NCI-H2029 treated with DMSO at 0.1 percent for 48 hours (cell line): ENCODE measurements around the gene CCDC148.
"Not testable (repeated sequence)": the region's sequence is repeated elsewhere in the genome, so short reads cannot be mapped to it uniquely, and the experiment has no call there.

ENCODE experiments used
- DNase-seq: peaks from one replicate; lab custom pipeline; 2025; lab: John Stamatoyannopoulos, UW

CCDC148 gene

DNA sequence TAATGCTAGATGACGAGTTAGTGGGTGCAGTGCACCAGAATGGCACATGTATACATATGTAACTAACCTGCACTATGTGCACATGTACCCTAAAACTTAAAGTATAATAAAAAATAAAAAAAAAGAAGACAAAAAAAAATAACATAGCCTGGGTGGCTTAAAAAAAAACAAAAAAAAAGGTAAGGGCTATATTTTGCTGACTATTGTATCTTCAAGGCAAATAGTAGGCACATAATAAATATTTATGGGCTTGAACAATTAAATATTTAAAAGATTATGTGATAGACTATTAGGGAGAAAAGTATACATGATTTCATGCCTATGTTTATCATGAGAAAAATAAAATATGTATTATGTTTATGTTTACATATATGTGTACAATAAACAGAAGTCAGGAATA is 99.4 kb downstream of the CCDC148 start:
- no peak for DNase-seq

DNA sequence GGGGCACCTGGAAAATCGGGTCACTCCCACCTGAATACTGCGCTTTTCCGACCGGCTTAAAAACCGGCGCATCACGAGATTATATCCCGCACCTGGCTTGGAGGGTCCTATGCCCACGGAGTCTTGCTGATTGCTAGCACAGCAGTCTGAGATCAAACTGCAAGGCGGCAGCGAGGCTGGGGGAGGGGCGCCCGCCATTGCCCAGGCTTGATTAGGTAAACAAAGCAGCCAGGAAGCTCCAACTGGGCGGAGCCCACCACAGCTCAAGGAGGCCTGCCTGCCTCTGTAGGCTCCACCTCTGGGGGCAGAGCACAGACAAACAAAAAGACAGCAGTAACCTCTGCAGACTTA is 105.1 kb downstream of the CCDC148 start:
- DNase-seq = not testable (repeated sequence)

DNA sequence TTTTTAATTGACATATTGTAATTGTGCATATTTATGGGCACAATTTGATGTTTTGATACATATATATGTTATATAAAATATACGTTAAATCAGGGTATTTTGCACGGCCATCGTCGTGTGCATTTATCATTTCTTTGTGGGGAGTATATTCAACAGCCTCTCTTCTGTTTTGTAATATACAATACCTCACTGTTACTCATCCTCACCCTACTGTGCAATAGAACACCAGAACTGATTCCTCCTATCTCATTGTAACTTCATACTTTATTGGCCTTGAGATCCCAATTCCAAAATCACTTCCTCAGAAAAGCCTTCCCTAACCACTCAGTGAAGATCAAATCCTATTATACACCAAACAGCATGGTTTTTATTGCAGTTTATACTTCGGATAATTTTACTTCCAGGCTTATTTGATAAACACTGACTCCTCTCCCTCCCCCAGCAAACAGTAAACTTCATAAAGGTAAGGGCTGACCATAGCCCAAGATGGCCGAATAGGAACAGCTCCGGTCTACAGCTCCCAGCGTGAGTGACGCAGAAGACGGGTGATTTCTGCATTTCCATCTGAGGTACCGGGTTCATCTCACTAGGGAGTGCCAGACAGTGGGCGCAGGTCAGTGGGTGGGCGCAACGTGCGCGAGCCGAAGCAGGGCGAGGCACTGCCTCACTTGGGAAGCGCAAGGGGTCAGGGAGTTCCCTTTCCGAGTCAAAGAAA is 105.6 kb downstream of the CCDC148 start:
- DNase-seq = not testable (repeated sequence)

DNA sequence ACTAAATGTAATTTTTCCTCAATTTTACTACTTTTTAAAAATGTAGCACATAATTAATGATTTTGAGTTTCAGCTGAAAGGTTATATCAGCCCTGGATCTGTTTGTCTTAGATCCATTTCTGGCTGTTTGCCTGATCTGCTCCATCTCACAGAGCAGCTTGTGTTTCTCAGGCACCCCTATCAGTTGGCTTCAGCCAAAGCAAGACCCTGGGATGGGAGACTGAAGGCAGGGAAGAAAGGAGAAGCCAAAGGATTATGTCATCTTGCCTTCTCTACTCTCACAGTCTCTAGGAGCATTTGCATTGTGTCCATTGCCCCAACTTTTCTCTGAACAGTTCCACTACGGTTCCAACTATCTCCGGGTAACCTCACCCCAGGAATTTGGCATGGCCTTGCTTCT is 110.5 kb downstream of the CCDC148 start:
- DNase-seq = no peak

DNA sequence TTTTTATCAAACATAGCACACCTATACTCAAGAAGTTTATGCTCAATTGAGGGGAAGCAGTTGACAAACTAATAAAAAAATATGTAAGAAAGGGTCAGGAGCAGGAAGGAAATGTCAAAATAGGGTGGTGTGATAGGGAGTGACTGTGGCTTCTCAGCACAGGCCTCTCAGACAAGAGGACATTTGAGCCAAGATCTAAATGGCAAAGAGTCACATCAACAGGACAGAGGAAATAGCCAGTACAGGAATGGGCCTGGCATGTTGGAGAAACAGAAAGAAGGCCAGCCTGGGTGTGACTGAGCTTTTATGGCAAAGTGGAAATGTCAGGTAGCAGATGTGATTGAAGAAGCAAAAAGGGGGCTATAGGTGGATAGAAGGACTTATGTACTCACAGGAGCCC is 117.0 kb downstream of the CCDC148 start:
- no peak for DNase-seq

DNA sequence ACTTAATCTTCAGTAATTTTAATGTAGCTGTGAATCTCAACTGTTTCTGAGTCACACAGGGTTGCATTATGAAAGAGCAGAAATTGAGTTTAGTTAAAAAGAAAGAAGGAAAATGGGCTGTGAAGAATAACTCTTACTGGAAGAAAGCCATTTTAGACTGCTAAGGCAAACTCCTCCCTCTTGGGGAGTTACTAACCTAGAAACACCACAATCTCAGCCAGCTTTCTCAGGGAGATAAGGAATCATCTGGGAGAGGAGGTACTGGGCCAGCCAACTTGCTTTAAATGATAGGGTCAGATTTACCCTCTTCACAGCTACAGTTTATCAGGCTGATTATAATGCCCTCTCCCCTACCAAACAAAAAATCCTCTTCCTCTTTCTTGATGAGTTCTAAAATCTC is 119.5 kb downstream of the CCDC148 start:
- DNase-seq = no peak

DNA sequence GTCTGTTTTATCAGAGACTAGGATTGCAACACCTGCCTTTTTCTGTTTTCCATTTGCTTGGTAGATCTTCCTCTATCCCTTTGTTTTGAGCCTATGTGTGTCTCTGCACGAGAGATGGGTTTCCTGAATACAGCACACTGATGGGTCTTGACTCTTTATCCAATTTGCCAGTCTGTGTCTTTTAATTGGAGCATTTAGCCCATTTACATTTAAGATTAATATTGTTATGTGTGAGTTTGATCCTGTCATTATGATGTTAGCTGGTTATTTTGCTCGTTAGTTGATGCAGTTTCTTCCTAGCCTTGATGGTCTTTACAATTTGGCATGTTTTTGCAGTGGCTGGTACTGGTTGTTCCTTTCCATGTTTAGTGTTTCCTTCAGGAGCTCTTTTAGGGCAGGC is 124.8 kb downstream of the CCDC148 start:
- not testable (repeated sequence) for DNase-seq

DNA sequence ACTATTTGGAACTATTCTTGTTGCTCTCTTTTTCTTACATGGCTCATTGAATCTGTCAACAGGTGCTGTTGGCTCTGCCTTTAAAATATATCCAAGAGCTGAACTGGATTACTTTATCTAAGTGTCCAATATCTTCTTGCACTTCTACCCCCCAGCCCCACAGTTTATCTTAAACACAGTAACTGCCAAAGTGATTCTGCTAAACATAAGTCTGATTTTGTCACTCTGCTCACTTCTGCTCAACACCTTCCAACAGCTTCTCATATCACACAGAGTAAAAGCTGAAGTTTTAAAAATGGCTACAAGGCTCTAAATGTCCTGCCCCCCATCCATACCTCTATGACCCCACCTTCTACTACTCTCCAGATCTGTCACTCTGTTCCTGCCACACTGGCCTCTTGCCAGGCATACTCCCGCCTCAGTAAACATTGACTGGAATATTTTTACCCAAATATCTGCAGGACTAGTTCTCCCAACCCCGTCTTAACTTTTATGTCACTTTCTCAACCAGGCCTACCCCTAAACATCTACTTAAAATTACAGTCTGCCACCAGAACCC is 130.7 kb downstream of the CCDC148 start:
- DNase-seq = no peak

DNA sequence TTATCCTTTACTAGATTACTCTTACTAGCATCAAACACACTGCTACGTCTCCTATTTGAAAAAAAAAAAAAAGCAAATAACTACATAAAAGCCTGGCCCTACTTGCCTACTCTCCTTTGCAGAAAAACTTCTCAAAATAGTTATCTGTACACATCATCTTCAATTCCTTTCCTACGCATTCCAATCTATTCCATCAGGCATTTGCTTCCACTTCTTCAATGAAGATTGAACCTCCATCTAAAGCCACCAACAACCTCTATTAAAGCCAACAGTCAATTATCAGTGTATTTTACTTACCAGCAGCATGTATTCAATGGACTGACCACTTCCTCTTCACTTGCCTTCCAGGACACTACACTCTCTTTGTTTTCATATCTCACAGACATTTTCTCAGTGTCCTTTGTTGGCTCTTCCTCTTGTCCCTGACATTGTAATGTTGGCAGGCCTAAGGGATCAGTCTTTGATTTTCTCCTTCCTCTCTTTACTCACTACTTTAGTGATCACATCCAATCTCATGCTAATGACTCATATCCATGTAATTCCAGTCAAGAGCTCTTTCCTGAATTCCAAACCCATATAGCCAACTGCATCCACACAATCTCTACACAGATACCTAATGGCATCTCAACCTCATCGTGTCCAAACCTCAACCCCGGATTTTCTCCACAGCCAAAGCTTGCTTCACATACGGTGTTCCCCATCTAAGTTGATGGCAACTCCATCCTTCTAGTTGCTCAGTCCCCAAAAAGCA is 131.3 kb downstream of the CCDC148 start:
- no peak for DNase-seq

DNA sequence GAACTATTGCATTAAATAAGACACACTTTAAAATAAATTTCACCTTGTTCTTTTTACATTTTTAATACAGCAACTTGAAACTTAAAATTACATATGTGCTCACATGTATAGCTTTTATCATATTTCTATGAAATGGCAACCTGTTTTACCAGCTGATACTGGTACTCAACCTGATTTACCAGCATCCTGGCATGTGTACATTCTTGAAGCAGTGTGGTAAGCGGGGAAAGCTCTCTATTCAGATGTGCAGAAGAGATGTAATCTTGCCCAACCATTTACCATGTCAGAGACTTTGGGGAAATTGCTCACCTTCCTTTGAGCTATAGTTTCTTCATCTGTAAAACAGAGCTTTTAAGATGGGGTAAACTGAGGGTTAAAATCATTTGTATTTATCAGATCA is 133.2 kb downstream of the CCDC148 start:
- no peak for DNase-seq

DNA sequence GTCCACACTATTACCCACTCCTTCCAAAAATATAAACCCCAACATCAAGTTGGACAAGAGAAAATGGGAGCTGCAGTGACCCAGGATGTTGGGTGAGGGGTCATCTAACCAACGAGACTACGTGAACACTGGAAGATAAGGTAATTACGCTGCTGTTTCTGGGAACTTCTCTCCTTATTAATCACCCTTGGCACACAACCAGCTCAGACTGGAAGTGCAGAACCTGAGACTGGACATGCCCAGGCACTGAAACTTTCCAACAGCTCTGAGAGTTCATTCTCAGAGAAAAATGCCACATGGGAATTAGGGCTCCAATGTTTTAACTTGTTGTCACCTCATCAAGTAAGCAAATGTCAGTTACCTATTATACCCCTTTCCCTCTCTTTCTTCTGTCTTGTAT is 135.3 kb downstream of the CCDC148 start:
- no peak for DNase-seq

DNA sequence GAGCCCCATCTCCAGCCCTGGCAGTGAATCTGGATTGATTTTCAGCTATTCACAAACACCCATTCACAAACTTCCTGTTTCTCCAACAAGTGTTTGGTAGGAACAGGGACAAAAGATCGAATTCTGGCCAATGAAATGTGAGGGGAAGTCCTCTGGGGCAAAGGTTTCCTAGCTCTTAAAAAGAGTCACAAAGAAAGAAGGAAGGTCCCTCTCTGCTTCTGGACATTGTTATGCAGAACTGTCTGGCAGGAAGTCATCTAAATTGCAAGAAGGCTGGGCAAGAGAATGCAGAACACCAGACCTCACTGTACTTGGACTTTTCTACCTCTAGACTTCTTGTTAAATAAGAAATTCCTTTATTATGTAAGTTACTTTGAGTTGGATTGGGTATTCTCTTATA is 137.3 kb downstream of the CCDC148 start:
- peak; percentile 37 for DNase-seq

DNA sequence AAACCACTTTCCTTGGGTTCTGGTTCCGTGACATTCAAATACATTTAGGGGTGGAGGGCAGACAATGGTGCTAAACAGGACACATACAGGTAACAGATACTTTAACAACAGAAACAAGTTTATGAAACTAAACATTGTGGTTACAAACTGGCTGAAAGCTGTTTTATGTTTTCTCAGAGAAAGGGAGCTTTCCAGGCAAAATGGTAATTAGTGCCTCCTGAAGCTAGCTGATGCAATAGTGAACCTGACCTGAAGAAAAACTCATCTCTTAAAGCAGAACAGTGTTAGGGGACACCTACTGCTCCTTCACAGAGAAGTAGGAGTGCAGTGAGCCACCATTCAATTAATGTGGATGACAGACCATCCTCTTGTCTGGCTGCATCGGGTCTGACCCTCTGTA is 138.9 kb downstream of the CCDC148 start:
- no peak for DNase-seq

DNA sequence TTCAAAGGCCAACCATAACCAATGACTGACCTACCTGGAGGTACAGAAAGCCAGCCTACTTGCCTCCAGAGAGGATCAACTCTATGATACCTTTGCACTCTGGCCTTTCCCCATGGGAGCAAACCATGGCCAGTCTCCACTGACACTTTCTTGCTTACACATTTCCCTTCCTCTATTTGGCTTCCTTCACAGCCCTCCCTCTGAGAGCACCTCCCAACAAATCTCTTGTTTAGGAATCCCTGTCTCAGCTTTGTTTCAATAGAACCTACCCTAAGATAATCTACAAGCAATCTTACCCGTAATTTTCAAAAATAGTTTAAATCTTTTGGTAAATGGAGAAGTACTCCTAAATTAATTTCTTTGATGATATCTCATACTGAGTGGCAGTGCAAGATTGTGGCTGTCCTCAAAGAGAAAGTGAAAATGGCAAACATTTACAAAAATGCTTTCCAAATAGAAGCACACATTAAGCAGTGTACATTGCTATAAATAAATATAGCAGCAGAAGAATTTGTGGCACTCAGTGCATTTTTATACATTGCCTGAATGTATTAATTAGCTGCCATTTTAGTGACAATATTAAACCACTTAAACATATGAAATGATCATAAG is 140.6 kb downstream of the CCDC148 start:
- DNase-seq = no peak

DNA sequence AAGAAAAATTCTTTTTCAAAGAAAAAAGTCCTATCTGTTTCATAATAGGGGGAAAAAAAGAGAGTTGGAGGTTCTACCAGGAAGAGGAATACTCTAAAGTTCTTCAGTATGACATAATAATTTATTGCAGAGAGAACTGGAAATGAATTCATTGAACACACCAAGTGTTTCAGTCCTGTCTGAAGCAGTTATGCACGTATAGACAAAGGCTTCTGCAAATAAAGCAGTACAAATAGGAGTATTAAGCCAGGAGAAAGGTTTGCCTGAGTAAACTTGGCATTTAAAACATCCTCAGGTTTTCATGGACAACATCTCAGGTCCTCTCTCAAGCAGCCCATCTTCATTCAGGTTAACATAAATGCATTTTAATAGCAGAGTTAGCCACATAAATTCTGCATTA is 141.6 kb downstream of the CCDC148 start:
- no peak for DNase-seq

DNA sequence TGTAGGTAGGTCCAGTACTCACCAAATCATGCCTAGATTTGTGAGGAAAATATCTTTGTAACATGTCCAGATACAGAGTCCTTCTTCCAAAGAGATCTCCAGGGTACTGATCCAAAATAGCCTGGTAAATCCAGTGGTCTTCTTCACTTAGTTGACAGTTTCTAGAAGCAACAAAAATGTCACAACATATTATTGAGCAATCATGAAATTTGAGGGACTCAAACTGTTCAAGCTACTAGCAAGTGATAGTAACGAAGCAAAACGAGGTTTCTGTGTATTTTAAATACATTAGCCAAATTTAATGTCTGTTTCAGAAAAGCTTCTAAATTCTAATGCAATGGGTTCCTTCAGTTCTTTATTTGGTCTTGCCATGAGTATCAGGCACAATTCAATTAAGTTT is 142.8 kb downstream of the CCDC148 start:
- no peak for DNase-seq

DNA sequence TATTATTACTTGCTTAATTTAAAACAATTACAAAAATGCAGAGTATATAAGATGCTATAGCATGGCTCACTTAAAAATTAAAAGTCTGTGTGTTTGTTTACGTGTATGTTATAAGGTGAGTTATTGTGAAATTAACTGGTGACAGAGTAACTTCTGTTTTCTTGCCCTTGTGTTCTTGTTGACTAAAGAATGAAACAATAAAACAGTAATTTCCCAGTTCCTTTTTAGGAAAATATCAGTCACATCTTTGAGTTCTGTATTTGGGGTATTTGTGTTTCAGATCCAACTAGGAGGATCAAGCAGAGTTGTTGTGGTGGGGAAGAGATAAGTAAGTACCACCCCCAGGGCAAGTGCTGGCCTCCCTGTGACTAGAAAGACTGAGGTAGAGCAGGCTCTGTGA is 143.6 kb downstream of the CCDC148 start:
- no peak for DNase-seq

DNA sequence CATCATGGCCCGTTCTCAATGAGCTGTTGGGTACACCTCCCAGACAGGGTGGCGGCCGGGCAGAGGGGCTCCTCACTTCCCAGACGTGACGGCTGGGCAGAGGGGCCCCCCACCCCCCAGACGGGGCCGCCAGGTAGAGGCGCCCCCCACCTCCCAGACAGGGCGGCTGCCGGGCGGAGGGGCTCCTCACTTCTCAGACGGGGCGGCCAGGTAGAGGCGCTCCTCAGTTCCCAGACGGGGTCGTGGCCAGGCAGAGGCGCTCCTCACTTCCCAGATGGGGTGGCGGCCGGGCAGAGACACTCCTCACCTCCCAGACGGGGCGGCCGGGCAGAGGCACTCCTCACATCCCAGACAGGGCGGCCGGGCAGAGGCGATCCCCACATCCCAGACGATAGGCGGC is 146.1 kb downstream of the CCDC148 start:
- not testable (repeated sequence) for DNase-seq

DNA sequence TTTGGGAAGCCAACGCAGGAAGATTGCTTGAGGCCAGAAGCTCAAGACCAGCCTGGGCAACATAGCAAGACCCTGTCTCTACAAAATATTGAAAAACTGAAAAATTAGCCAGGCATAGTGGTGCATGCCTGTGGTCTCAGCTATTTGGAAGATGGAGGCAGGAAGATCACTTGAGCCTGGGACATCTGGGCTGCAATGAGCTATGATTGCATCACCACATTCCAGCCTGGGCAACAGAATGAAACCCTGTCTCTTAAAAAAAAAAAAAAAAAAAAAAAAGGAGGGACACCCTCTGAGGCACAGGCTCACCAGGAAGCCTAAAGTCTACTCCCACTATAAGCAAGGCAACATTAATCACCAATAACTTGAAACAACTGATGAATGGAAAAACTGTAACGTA is 151.1 kb downstream of the CCDC148 start:
- DNase-seq = no peak

DNA sequence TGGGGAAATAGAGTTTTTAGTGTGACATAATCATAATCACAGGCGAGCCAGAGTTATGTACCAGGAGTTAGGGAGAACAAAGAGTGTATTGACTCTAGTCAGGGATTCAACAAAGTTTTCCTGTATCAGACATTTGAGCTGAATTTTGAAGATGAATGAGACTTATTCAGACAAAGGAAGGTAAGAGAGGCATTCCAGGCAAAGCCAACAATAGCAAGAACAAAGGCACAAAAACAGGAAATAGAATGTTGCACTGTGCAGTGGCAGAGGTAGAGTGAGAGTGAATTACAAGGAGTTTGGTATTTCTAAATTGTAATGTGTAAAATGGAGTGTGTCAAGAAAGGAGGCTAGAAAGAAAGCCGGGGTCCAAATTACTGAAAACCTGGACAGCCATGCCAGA is 156.2 kb downstream of the CCDC148 start:
- DNase-seq = no peak

DNA sequence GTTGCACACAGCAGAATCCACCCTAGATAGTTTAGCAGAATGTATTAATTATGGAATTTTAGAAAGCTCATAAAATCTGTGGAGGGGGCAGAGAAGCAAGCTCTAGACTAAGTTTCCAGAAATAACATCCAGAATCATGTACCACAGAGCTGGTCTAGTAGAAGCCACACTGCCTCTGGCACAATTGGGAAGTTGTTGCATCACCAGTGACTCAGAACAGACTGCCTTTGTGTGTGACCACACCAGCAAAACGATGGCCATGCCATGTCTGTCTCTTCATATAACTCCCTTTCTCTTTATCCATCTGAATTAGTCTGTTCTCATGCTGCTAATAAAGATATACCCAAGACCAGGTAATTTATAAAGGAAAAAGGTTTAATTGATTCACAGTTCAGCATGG is 158.9 kb downstream of the CCDC148 start:
- DNase-seq = no peak

DNA sequence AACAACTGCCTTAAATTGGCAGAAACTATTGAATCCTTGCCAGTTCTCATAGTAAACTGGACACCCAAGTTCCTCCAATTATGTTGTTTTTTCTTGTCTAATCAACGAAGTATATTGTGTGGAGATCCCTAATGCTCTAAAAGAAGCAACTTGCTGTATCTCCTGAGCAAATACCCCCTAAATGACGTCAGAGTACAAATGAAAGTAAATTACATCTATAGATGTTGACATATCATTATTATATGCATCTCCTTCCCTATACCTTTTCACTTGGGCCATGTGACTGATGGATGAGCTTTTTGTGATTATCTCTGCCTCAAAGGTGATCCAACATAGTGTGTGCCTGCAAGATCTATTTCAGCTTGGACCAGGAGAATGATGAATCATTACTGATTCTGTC is 159.4 kb downstream of the CCDC148 start:
- DNase-seq = no peak

DNA sequence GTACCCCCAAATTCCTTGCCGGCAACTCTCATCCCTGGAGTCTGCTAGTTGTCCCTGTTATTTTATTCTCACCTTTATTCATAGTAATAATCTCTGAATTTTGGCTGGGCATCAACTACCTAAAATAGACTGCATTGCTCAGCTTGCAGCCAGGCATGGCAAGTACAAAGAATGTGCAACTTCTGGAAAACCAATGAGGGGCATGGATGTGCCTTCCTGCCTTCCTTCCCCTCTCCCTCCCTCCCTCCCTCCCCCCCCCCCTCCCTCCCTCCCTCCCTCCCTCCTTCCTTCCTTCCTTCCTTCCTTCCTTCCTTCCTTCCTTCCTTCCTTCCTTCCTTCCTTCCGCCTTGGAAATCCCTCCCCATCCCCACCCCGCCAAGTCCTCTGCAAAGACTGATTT is 162.8 kb downstream of the CCDC148 start:
- no peak for DNase-seq
